ENCODE data around the gene TENM4. TPM values are rescaled to one million over a fixed set of nuclear protein-coding genes. Genes with fewer than 3 reads are reported as not detected.

Gene TENM4
- polyA plus RNA-seq, 3 donors: 0.31 to 1.7 TPM; not detected in 1

GRCh38 chr11:78898266-78898775 is 542.5 kb downstream of the TENM4 start:
- H3K27ac Mint-ChIP-seq: no peak overlapping the region
- no peak overlapping the region for H3K4me3 Mint-ChIP-seq
- no peak for TF ChIP-seq CTCF (IDR thresholded peaks at IDR 0.05)
- peaks cover 0 to 3% of the 10 kb centered on the region in 2 donors for H3K9me3 ChIP-seq (replicated peaks in 1 of 2; ENCODE audit: control insufficient read depth in 1 of 2, insufficient read depth in 1 of 2, low read length in 2 of 2)
- WGBS (ENCODE audit: insufficient coverage): 100% methylated on average over 1 of the region's 1 CpG
- peaks cover 6 to 20% of the 10 kb centered on the region in 2 donors for H3K27me3 ChIP-seq (ENCODE audit: control insufficient read depth in 2 of 2, insufficient read depth in 2 of 2, low read length in 2 of 2)
- no peaks in the 10 kb centered on the region for H3K36me3 ChIP-seq (replicated peaks in 1 of 2; ENCODE audit: control insufficient read depth in 1 of 2, insufficient read depth in 2 of 2, low read length in 2 of 2)
- no peak overlapping the region for H3K27ac ChIP-seq (ENCODE audit: low read depth in 1 of 2, low read length in 2 of 2)
- no peaks in the 10 kb centered on the region for H3K79me2 ChIP-seq (ENCODE audit: insufficient read depth, low read length)
- H3K9ac ChIP-seq (ENCODE audit: insufficient read depth, low read length, poor library complexity, severe bottlenecking): no peak overlapping the region
- intact Hi-C loops (cut with micrococcal nuclease): no loop called here
- H3K4me2 ChIP-seq (replicated peaks; ENCODE audit: extremely low read depth, low read length, poor library complexity, severe bottlenecking): no peak overlapping the region
- no peaks in the 10 kb centered on the region for H4K20me1 ChIP-seq (ENCODE audit: insufficient read depth, low read length)
- H3K4me1 Mint-ChIP-seq: no peaks in the 10 kb centered on the region
- no peak for DNase-seq
- no peaks in the 10 kb centered on the region for H3K36me3 Mint-ChIP-seq
- H3K4me3 ChIP-seq (replicated peaks in 1 of 3; ENCODE audit: low read depth in 2 of 3, low read length in 3 of 3): no peak overlapping the region
- peaks cover 7 to 45% (median 17%) of the 10 kb centered on the region in 3 donors for H3K27me3 Mint-ChIP-seq (ENCODE audit: low read depth in 3 of 3)
- H3K4me1 ChIP-seq (ENCODE audit: control insufficient read depth in 1 of 2, insufficient read depth in 2 of 2, low read length in 2 of 2): no peaks in the 10 kb centered on the region
- peaks cover 0 to 6% (median 1%) of the 10 kb centered on the region in 7 donors for H3K9me3 Mint-ChIP-seq
- no peak overlapping the region for H2AFZ ChIP-seq (ENCODE audit: insufficient read depth, low read depth, low read length, poor library complexity, severe bottlenecking)

- no peak overlapping the region for H3K9ac ChIP-seq (ENCODE audit: insufficient read depth, low read length, poor library complexity, severe bottlenecking)
- no peak overlapping the region for H3K27ac ChIP-seq (ENCODE audit: low read depth in 1 of 2, low read length in 2 of 2)
- no peaks in the 10 kb centered on the region for H3K79me2 ChIP-seq (ENCODE audit: insufficient read depth, low read length)
- no peaks in the 10 kb centered on the region for H3K9me3 ChIP-seq (replicated peaks in 1 of 2; ENCODE audit: control insufficient read depth in 1 of 2, insufficient read depth in 1 of 2, low read length in 2 of 2)
- no peaks in the 10 kb centered on the region for H3K36me3 ChIP-seq (replicated peaks in 1 of 2; ENCODE audit: control insufficient read depth in 1 of 2, insufficient read depth in 2 of 2, low read length in 2 of 2)
- H3K27me3 ChIP-seq (ENCODE audit: control insufficient read depth in 2 of 2, insufficient read depth in 2 of 2, low read length in 2 of 2): no peaks in the 10 kb centered on the region
- no peaks in the 10 kb centered on the region for H3K36me3 Mint-ChIP-seq
- peaks cover 0 to 3% (median 0%) of the 10 kb centered on the region in 7 donors for H3K9me3 Mint-ChIP-seq
- H3K4me3 Mint-ChIP-seq: no peak overlapping the region
- no peak overlapping the region for H3K4me2 ChIP-seq (replicated peaks; ENCODE audit: extremely low read depth, low read length, poor library complexity, severe bottlenecking)
- 100% methylated on average over 1 of the region's 2 CpGs for WGBS (ENCODE audit: insufficient coverage)
- H4K20me1 ChIP-seq (ENCODE audit: insufficient read depth, low read length): no peaks in the 10 kb centered on the region
- no peak overlapping the region for H3K4me3 ChIP-seq (replicated peaks in 1 of 3; ENCODE audit: low read depth in 2 of 3, low read length in 3 of 3)
- TF ChIP-seq CTCF (IDR thresholded peaks at IDR 0.05): no peak
- peaks cover 4 to 15% (median 8%) of the 10 kb centered on the region in 3 donors for H3K27me3 Mint-ChIP-seq (ENCODE audit: low read depth in 3 of 3)
- no peak for DNase-seq
- no peaks in the 10 kb centered on the region for H3K4me1 Mint-ChIP-seq
- H3K27ac Mint-ChIP-seq: no peak overlapping the region
- intact Hi-C loops (cut with micrococcal nuclease): no loop called here
- no peaks in the 10 kb centered on the region for H3K4me1 ChIP-seq (ENCODE audit: control insufficient read depth in 1 of 2, insufficient read depth in 2 of 2, low read length in 2 of 2)
- H2AFZ ChIP-seq (ENCODE audit: insufficient read depth, low read depth, low read length, poor library complexity, severe bottlenecking): no peak overlapping the region
Measured at GRCh38 chr11:78893996-78894395, 546.8 kb downstream of the TENM4 start.

All from CD14-positive monocyte (primary cell).